ENCODE data around the gene HTR3C.

DNA sequence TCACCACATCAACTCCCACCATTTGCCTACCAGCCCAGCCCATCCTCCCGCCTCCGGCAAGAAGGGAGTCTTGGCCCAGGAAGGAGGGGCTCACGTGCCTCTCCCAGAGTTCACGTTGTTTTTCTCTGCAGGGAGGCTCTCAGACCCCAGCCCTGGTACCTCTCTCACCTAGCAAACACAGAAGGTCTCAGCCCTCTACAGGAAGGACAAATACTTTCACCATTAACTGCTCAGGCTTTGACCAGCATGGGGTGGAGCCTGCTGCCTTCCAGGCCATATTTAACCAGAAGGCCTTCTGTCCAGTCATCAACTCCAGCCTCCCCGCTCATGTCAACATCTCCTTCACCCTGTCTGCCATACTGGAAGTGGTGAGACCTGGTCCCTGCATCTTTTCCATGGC is 25.0 kb downstream of the HTR3C start:
- TF ChIP-seq POLR2A (IDR thresholded peaks at IDR 0.05; ENCODE audit: extremely low read depth, insufficient read length) = no peak
- TF ChIP-seq, protein P1, sequence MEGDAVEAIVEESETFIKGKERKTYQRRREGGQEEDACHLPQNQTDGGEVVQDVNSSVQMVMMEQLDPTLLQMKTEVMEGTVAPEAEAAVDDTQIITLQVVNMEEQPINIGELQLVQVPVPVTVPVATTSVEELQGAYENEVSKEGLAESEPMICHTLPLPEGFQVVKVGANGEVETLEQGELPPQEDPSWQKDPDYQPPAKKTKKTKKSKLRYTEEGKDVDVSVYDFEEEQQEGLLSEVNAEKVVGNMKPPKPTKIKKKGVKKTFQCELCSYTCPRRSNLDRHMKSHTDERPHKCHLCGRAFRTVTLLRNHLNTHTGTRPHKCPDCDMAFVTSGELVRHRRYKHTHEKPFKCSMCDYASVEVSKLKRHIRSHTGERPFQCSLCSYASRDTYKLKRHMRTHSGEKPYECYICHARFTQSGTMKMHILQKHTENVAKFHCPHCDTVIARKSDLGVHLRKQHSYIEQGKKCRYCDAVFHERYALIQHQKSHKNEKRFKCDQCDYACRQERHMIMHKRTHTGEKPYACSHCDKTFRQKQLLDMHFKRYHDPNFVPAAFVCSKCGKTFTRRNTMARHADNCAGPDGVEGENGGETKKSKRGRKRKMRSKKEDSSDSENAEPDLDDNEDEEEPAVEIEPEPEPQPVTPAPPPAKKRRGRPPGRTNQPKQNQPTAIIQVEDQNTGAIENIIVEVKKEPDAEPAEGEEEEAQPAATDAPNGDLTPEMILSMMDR (IDR thresholded peaks at IDR 0.05; ENCODE audit: low read depth, low read length) = no peak

Data from NB4 (cell line).